Stimulated activated CD4-positive, alpha-beta T cell treated with anti-CD3 and anti-CD28 coated beads, Interleukin-15, amount 100 ng/mL, for 48 hours (primary cell): ENCODE data around the gene TMEM19.

Source experiments
- DNase-seq, 2 donors: peaks; one replicate each; pipeline ENCODE4 v3.0.0-alpha.2; 2020; ENCODE audit warnings: low read depth in 2 of 2

TMEM19 gene

DNA sequence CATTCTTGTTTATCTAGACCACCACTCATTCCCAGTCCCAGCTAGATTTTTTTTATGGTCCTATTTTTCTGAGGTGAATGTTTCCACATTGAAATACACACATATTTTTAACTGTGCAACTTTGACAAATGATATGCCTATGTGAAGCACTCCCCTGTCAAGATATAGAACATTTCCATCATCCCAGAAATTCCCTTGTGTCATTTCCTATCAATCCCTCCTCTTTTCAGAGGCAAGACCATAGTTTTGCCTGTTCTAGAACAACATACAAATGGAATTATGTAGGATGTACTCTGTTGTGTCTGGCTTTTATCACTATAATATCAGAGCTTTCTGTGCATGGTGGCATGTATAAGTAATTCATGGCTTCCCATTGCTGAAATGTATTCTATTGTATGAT lies 32.7 kb downstream of the TMEM19 start:
- no peak for DNase-seq

DNA sequence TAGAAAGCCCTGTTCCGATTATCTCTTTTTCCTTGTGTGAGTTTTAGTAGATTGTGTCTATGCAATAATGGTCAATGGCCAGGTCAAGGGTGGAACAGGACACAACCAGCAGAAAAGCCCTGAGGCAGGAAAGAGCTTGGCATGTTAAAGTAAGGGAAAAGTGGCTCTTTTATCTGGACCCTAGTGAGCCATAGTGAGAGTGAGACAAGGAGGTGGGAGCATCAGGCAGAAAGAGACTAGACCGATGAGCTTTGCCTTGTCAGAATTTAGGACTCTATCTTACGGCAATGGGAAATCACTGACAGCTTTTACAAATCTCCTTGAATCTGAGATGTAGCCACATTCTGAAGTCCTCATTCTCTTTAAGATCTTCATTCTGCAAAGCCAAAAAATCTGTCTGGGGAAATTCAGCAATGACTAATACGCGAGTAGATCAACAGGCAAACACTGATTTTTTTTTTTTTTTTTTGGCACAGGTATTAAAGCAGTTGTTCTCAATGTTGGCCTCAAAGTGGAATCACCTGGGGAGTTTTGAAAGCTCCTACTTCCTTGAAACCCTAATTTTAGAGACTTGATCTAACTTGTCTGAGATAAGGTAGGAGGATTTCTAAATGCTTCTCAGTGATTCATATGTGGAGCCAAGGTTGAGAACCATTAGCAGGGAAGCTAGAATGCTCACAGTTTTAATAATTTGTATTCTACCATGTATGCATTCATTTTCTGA lies 33.9 kb downstream of the TMEM19 start:
- DNase-seq: no peak

DNA sequence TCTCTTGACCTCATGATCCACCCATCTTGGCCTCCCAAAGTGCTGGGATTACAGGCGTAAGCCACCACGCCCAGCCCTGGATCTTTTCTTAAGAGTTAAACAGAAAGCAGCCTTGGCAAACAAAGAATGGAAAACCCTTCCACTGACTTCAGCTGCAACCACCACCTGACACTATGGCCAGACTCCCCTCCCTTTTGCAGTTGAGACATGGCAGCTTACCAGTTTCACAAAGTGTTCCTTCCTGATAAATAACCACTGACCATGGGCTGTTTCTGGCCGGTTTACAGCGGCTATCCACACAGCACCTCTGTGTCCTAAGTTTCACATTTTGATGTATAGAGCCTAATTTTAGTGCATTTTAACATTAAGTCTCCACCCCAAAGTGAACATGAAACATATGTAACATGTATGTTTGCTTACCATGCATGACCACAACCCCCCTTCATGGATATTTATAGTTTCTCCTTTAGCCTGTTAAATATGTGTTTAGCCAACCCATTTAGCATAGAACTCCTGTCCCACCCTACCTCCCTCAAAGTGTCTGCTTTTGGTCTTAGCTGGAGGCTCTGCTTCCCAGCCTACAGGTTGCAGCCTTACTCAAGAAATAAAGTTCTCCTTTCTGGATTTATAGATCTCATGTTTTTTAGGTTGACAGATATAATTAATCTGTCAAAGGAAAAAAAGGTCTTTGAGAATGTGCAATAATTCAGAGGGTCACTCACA lies 36.1 kb downstream of the TMEM19 start:
- no peak for DNase-seq

DNA sequence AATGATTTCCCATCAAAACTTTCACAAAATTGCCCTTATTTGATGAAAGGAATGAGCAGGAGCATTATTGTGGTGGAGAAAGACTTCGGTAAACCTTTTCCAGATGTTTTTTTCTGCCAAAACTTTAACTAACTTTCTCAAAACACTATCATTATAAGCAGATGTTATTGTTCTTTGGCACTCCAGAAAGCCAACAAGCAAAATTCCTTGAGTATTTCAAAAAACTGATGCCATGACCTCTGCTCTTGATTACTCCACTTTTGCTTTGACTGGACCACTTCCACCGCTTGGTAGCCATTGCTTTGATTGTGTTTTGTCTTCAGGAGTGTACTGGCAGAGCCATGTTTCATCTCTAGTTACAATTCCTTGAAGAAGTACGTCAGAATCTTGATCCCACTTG lies 39.1 kb downstream of the TMEM19 start:
- no peak for DNase-seq

DNA sequence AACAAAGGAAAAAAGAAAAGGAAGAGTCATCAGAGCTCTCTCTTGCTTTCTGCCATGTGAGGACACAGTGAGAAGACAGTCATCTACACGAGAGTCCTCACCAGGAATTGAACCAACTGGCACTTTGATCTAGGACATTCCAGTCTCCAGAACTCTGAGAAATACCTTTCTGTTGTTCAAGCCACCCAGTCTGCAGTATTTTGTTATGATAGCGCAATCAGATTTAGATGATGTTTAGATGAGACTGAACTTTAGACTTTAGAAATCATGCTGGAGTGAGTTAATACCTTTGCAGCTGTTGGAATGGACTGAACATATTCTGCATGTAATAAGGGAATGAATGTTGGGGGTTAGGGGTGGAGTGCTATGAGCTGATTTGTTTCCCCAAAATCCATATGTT lies 40.7 kb downstream of the TMEM19 start:
- DNase-seq: no peak

DNA sequence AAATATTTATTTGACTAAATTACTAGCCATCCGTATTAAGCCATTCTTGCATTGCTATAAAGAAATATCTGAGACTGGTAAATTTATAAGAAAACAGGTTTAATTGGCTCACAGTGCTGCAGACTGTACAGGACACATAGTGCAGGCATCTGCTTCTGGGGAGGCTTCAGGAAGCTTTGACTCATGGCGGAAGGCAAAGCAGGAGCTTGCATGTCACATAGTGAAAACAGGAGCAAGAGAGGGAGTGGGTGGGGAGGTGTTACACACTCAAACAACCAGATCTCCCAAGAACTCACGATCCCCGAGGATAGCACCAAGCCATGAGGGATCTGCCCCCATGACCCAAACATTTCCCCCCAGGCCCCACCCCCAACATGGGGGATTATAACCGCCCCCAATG lies 42.1 kb downstream of the TMEM19 start:
- DNase-seq: no peak

DNA sequence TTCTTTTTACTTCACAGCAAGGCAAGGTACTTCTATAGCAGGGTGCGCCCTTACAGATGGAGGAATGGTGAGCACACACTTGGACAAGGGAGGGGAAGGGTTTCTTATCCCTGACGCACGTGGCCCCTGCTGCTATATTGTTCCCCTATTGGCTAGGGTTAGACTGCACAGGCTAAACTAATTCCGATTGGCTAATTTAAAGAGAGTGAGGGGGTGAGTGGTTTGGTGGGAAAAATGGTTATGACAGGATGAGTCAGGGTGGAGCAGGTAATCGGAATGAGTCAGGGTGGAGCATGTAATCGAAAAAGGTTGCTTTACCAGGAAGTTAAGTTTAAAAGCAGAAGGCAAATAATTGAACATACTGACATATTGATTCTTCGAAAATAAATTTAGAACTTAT lies 45.1 kb downstream of the TMEM19 start:
- no peak for DNase-seq

DNA sequence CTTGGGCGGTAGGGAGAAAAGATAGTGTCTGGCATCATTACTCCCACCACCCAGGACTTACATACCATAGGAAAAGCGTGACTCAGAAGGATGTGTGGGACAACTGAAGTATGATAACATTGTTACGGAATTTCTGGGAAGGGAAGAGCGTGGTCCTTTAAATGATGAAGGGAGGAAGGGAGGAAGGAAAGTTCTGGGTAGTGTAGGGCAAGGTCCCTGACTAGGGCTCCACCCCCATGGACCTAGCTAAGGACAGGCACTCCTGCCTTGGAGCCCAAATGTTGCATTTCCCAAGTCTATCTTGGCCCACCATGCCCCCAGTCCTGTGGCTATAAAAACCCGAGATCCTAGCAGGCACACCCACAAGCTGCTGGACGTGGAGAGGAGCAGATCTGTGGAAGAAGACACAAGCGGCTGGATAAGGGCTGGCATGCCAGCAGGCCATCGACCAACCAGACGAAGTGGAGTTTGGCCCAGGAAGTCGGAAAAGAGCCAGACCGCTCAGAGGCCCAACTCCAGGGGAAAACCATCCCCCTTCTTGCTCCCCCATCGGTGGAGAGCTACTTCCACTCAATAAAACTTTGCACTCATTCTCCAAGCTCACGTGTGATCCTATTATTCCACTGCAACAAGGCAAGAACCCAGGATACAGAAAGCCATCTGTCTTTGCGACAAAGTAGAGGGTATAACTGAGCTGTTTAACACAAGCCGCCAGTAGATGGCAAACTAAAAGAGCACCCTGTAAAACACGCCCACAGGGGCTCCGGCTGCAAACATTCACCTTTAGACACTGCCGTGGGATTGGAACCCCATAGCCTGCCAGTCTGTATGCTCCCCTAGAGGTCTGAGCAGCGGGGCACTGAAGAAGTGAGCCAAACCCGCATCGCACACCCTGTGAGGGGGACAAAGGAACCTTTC lies 45.8 kb downstream of the TMEM19 start:
- no peak for DNase-seq

DNA sequence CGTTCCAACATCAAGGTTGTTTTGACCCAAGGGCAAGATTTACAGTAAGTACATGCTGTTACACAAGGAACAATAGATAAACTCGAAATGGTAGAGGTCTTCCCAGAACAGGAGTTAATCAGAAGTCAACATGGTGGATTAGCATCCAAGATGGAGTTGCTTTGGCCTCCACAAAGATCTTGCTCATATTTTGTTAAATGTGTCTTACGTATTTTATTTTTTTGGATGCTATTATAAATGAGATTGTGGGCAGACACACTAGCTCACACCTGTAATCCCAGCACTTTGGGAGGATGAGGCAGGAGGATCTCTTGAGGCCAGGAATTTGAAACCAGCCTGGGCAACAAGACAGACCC lies 46.5 kb downstream of the TMEM19 start:
- DNase-seq: no peak

DNA sequence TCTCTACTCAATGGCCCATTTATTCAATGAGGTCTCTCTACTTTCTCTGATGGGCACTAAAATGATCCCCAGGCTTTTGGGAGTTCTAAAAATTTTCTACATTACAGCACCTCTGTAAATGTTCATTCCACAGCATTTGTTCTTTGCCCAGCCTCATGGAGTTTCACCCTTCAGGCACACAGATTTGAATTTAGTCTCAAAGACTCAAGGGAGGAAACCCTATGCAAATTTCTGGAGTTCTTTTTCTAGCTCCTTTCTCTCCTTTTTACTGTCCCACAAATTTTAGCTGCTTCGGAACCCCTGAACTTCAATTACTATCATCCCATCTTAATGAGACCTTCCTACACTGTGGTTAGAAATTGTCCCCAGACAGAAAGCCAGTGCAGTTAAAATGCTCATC lies 51.3 kb downstream of the TMEM19 start:
- no peak for DNase-seq

DNA sequence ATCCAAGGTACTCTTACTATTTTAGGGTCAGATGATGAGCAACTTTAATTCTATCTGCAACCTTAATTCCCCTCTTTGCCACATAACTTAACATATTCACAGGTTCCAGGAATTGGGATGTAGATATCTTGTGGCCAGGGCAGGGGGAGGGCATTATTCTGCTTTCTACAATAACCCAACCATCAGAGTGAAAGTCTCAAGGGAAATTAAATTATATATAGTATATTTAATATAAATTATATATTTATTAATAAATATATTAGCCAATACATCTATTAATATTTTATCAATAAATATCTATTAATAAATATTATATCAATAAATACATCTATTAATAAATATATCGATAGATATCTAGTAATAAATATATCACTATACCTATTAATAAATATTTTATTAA lies 57.1 kb downstream of the TMEM19 start:
- no peak for DNase-seq

DNA sequence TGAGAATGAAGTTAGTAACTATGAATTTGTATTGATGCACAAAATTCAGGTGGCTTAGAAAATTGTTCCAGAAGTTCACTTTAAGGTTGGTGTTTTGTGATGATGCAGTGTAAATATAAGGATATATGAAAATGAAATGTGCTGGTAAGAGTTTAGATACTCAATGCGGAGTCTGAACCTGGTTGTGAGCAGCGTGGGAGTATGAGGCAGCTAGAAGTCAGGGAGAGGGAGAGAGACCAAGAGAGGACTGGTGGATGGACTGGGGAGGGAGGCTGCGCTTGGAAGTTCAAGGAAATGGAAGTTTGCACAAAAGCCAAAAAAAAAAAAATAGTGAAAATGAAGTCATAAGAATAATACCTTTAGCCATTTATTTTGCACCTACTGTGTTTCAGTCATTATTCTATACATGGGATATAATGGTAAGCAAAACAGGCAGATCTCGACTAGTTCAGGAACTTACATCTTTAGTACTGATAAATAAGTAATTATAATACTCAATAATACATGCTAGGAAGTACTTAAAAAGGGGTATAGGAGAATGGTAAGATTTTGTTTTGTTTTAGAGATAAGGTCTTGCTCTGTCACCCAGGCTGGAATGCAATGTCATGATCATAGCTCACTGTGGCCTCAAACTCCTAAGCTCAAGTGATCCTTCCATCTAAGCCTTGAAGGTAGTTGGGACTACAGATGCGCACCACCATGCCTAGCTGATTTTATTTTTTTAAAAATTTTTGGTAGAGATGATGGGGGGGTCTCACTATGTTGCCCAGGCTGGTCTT lies 58.8 kb downstream of the TMEM19 start:
- no peak for DNase-seq

DNA sequence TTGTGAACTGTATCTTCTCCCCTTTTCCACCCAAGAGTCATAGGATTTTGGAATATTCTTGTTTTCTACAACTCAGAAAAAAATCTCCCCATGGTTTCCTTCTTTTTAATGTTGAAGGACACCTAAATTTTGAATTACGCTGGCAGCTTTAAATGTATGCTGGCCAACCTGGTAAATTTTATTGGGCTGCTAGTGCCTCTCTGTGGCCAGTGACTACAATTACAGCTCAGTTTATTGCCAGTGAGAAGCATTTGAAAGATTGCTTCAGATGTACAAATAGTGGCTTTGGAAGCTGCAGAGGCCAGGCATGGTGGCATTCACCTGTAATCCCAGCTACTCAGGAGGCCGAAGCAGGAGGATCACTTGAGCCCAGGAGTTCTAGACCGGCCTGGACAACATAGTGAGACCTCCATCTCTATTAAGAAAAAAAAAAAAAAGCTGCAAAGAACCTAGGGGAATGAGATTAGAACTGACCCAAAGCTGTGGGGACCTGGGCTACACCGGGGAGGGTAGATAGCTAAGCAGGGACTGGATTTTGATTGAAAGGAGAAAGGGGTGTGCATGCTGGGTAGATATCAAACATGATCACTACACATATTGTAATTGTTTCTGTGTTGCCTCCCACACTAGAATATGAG lies 61.2 kb downstream of the TMEM19 start:
- DNase-seq: peak; percentile 15 to 25

DNA sequence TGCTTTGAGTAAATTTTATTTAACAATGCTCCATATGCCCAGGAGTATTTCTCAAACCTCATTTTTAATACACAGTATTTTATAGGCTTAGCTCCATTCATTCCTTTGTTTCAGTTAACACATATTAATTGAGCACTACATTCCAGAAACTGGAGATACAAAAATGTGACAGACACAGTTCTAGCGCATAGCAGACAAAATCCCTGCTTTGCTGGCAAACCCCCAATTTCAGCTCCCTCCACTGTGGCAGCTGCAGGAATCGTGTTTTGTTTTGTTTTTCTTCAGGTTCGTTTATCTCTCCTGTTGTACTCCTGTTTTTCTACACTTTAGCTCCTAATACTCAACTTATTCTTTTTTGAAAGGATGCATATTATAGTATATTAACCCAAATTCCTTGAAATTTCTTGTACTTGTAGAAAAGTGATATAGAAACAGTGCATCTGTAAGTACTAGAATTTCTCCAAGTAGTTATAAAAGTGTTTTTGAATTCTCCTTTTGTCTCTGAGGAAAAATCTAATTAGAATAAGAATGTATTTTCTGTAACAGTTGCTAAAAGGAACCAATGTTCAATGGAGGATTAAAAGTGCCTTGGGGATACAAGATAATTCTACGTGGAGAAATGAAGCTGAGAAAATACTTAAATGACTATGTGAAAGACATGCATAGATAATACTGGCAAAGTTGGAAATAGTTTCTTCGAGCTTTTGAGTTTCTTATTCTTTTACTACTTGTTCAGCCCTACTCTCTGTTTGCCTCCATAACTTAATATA lies 62.4 kb downstream of the TMEM19 start:
- no peak for DNase-seq

DNA sequence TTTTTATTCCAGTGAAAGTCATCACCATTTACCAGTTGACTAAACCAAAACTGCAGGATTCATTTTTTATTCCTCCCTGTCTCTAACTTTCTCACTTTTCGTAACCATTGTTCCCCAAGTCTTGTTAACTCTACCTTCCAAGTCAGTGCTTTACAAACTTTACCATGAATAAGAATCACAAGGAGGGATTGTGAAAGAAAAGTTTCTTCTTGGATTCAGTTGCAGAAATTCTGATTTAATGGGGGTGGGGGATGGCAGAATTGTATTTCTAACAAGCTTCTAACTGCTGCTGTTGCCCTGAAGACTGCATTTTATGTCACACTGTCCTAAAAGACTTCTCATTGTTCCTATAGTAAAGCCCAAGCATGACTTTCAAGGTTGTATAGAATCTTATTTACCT lies 63.8 kb downstream of the TMEM19 start:
- no peak for DNase-seq

DNA sequence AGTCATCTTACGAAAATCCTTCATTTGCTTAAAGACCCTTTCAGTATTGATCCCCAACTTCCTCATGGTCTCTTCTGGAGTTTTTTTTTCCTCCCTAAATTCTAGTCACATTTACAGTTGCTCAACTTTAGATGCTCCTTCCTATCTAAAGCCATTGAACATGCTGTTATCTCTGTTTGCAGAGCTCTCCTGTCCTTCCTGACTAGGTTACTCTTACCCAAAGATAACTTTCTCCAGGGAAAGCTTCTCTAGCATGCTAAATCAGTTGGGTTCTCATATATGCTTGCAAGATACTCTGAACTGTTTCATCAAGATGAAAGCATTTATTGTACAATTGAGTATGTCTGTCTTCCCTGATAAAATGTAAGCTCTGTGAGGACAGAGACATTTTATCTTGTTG lies 67.0 kb downstream of the TMEM19 start:
- no peak for DNase-seq
